ENCODE results near the gene FAM240B.

The FAM240B gene

DNA sequence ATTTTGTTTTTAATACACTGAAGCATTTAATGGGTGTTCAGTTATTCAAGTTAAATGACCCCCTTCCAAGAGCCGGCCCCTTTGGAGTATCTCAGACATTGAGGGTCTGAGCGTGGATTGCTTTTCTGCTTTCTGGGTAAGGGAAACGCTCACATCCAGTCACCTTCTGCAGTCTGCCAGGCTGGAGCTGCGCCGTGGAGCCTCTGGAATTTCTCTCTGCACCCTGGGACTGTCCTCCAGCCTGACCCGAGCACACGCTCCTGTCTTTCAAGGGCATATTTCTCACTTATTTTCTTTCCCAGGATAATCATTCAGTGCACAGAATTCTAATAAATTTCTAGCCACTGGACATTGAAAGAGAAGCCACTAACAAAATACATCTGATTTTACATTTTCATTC lies 13.4 kb downstream of the FAM240B start:
- DNase-seq (ENCODE audit: low read depth, low spot score), result no peak
- no peak overlapping the region for H3K4me3 ChIP-seq (ENCODE audit: low read length)

DNA sequence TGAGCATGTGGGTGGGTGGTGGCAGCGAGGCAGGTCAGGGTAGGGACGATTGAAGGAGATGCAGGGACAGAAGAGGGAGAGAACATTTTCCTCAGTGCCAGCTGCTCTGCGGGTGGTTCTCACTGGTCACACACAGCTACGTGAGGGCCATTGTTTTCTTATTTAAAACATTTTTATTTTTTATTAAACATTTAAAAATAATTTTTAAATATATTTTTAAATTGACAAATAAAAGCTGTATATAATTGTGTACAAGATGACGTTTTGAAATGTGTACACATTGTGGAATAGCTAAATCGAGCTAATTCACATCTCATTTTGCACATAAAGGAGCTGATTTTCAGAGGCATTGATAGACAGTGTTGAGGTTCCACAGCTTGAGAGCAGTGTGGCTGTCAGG lies 14.0 kb downstream of the FAM240B start:
- H3K4me3 ChIP-seq (ENCODE audit: low read length), result no peak overlapping the region
- DNase-seq (ENCODE audit: low read depth, low spot score), result no peak

- H3K4me3 ChIP-seq (ENCODE audit: low read length), result no peak overlapping the region
- no peak for DNase-seq (ENCODE audit: low read depth, low spot score)
Observed at GRCh38 chr9:38700695-38701094, 19.2 kb downstream of the FAM240B start.

DNA sequence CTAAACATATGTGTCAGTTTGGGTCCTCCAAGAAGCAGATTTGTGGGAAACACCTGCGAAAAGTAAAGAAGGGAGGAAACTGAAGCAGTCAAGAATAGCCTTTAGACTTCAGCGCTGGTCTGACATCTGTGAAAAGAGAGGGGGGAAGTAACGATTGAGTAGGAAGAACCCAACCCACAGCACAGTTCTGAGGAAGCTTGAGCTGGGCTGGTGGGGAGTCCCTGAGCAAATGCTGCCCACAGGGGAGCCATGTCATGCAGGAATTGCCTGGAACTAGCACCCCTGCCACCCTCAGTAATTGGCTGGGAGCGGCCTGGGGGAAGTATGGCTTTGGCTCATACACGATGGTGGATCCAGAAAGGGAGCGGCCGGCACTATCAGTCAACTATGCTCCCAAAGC lies 20.6 kb downstream of the FAM240B start:
- H3K4me3 ChIP-seq (ENCODE audit: low read length), result no peak overlapping the region
- DNase-seq (ENCODE audit: low read depth, low spot score), result no peak

DNA sequence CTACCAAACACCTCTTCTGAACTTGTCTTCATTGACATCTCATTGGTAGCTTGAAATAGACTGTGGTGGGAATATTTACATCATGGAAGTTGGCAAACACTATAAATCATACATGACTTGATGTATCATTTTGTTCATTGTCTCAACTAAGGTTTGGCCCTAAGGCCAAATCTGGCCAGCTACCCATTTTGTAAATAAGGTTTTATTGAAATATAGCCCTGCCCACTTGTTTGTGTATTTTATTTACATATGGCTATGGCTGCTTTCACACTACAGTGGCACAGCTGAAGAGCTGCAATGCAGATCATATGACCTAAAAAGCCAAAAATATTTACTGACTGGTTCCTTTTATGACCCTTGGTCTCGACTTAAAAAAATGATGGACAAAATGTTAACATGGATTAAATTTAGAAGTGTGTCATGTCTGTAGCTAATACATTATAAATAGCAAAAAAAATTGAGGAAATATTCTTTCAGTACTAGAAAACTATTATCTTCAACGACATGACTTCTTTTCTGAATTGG lies 22.1 kb downstream of the FAM240B start:
- H3K4me3 ChIP-seq (ENCODE audit: low read length), result no peak overlapping the region
- no peak for DNase-seq (ENCODE audit: low read depth, low spot score)

DNA sequence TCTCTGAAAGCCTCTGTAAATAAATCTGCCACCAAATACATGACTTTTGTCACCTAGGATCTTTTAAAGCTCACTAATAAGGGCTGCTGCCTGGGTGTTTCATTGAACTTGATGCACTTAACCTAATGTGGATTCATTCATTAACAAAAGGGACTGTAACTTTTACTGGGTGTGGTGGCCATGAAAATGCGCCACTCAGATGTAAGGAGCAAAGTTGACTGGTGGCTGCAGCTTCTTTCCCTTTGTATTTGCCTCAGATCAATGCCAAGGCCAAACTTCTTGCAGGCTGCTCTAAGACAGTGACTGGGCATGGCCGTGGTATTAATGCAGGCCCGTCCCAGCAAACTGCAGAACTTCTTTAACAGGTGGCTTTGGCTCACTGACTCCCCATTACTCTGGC lies 22.9 kb downstream of the FAM240B start:
- no peak overlapping the region for H3K4me3 ChIP-seq (ENCODE audit: low read length)
- no peak for DNase-seq (ENCODE audit: low read depth, low spot score)

DNA sequence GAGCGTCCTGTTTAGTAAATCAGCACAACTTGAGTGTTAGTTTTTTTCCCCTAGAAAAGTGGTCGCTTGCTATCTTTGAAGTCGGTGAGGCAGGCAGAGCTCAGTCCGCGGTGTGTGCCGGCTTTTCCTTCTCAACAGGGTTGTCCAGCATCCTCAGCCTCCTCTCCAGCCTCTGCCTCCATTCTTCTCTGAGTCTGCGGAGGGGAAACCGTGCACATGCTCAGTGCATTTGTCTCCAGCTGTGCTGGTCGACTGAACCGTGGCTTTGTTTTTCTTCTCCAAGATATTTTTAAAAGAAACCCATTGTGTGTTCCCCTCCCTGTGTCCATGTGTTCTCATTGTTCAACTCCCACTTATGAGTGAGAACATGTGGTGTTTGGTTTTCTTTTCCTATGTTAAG lies 25.3 kb downstream of the FAM240B start:
- H3K4me3 ChIP-seq (ENCODE audit: low read length), result no peak overlapping the region
- DNase-seq (ENCODE audit: low read depth, low spot score), result no peak

GRCh38 chr9:38692707-38693106 lies 27.2 kb downstream of the FAM240B start:
- no peak overlapping the region for H3K4me3 ChIP-seq (ENCODE audit: low read length)

DNA sequence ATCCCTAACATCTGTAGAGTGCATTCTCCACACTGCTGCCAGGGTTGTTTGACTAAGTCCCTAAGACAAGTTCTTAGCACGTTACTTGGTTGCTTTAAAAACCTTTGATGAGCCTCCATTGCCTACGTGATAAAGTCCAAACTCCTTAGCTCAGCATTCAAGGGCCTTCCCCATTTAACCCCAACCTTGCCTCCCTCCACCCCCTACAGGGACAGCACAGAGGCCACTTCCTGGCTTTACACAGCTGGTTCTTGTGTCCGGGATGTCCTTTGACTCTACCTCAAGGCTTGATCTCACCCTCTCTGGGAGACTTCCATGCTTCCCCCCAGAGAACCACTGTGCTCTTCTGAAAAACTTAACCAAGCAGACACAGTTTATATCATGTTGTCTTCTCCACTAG lies 29.4 kb downstream of the FAM240B start:
- DNase-seq (ENCODE audit: low read depth, low spot score), result no peak
- no peak overlapping the region for H3K4me3 ChIP-seq (ENCODE audit: low read length)

More at GRCh38 chr9:38692707-38693106, 27.2 kb downstream of the FAM240B start:
- DNase-seq (ENCODE audit: low read depth, low spot score), result no peak

- no peak for DNase-seq (ENCODE audit: low read depth, low spot score)
- no peak overlapping the region for H3K4me3 ChIP-seq (ENCODE audit: low read length)
Observed at GRCh38 chr9:38689678-38690077, 30.3 kb downstream of the FAM240B start.

- no peak overlapping the region for H3K4me3 ChIP-seq (ENCODE audit: low read length)
Observed at GRCh38 chr9:38687992-38688391, 31.9 kb downstream of the FAM240B start.

DNA sequence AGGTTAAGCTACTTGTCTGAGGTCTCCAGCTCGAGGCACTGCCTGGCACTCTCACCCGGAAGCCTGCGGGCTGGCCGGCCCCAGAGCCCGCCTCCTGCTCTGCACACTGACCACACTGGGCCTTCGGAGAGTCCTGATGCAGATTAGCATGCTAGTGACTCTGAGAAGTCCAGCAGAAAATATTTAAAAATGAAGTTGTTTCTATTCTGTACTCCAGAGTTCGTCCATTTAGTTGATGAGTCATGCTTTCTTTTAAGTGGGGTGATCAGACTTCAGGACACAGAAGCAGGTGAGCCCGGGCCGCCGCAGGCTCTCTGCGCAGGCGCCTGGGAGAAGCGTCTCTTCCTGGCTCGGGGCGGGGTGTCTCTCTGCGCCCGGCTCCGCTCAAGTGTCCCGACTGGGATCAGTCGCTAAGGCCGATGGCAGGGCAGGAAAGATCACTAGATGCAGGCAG lies 32.5 kb downstream of the FAM240B start:
- DNase-seq (ENCODE audit: low read depth, low spot score), result no peak
- no peak overlapping the region for H3K4me3 ChIP-seq (ENCODE audit: low read length)

More at GRCh38 chr9:38687992-38688391, 31.9 kb downstream of the FAM240B start:
- DNase-seq (ENCODE audit: low read depth, low spot score), result no peak

GRCh38 chr9:38686933-38687332 lies 33.0 kb downstream of the FAM240B start:
- no peak overlapping the region for H3K4me3 ChIP-seq (ENCODE audit: low read length)
- DNase-seq (ENCODE audit: low read depth, low spot score), result no peak

DNA sequence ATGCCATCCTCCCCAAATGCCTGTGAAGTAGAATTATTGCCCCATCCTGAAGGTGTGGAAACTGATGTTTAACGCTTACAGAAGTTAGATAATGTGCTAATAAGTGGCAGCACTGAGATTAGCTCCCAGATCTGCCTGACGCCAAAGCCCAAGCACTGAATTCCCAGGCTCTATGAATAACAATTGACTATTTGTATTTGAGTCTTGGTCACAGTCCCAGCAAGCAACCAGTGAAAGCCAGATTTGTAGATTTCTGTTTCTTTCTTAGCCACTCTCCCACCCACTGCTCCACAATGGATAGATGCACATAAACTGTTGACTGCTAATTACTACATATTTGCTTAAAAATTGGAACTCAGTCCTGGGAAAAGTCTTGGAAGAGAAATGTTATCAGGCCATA lies 34.4 kb downstream of the FAM240B start:
- DNase-seq (ENCODE audit: low read depth, low spot score), result no peak

DNA sequence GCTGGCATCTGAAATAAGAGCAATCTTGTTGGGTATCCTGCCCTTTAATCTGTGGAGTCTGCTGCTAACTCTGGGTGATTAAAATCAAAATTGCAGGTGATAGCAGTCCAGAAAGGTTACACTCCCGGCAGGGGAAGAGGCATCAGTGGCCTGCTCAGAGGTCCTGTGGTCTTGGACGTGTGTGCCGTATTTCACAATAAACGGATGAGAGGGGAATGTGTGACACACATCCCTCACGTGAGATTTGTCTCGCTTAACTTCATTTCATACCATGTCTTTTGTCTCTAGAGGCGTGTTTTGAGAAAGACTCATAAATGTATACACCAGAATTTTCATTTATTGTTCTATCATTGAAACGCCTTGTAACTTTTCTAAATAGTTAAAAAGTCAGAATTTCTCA lies 36.6 kb downstream of the FAM240B start:
- no peak for DNase-seq (ENCODE audit: low read depth, low spot score)
- H3K4me3 ChIP-seq (ENCODE audit: low read length), result no peak overlapping the region

More for the DNA sequence above, 34.4 kb downstream of the FAM240B start:
- no peak overlapping the region for H3K4me3 ChIP-seq (ENCODE audit: low read length)

- DNase-seq (ENCODE audit: low read depth, low spot score), result no peak
- H3K4me3 ChIP-seq (ENCODE audit: low read length), result no peak overlapping the region
Observed at GRCh38 chr9:38682713-38683112, 37.2 kb downstream of the FAM240B start.

DNA sequence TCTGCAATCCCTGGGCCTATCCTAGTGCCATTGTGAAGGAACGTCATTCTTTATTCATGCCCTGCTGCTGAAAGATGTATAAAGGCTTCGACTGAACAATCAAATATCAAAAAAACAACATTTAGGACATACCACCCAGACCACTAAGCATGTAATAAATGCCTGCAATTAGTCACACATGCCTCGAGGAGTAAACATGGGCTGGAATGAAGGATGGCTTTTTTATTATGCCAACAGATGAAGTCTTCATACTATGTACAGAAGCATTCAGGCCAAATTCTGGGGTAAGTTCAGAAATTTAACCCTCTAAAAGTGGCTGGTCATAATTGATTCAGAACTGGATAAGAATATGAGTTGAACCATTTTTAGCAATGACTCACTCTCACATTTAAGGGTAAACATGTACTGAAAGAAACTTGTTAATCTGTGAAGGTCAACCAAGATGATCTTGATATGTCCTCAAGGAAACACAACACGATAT lies 38.1 kb downstream of the FAM240B start:
- no peak overlapping the region for H3K4me3 ChIP-seq (ENCODE audit: low read length)
- no peak for DNase-seq (ENCODE audit: low read depth, low spot score)

GRCh38 chr9:38680837-38681445 lies 39.0 kb downstream of the FAM240B start:
- DNase-seq (ENCODE audit: low read depth, low spot score), result no peak
- H3K4me3 ChIP-seq (ENCODE audit: low read length), result no peak overlapping the region

DNA sequence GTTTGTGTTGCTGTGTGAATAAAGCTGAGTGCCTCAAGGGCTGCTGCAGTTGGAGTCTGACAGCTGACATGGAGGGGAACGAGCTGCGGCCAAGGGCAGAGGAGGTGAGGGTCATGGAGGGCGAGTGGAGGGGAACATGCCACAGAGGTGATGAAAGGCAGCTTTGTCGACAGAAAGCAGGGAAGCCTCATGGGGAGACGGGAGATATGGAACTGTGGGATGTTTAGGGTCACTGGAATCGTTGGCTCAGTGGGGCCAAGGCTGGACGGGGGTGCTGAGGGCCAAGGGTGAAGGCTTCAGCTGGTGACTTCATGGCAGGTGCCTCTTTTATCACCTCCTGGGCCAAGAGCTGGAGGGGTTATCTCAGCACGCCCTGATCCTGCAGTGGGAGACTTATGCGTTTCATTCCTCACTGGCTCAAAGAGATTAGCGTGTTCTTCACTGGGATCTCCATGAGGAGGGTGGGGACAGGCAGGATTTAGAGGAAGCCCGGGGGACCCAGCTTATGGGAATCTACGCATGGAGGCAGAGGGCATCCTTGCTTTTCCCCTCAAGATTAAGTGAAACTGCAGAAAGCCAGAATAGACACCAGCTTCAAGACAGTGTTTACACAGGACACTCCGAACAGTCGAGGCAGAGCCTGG lies 42.2 kb downstream of the FAM240B start:
- no peak for DNase-seq (ENCODE audit: low read depth, low spot score)
- no peak overlapping the region for H3K4me3 ChIP-seq (ENCODE audit: low read length)

GRCh38 chr9:38675831-38676230 lies 44.1 kb downstream of the FAM240B start:
- H3K4me3 ChIP-seq (ENCODE audit: low read length), result no peak overlapping the region
- no peak for DNase-seq (ENCODE audit: low read depth, low spot score)

DNA sequence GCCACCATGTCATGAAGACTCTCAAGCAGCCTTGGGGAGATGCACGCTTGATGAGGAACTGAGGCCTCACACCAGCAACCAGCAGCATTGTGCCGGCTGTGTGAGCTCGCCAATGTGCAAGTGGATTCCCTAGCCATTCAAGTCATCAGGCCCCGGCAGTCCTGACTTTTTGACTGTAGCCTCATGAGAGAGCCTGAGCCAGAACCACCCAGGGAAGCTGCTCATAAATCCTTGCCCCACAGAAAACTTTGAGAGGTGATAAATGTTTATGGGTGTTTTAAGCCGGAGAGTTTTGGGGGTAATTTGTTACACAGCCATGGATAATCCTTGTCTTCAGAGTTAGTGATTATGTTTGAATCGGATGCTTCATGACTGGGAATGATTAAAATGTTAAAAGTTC lies 44.7 kb downstream of the FAM240B start:
- no peak overlapping the region for H3K4me3 ChIP-seq (ENCODE audit: low read length)
- DNase-seq (ENCODE audit: low read depth, low spot score), result no peak
